ENCODE measurements around the gene TBCD. TPM values are rescaled to one million over a fixed set of nuclear protein-coding genes. Genes with fewer than 3 reads are reported as not detected.
A peak's percentile ranks its signal among the peaks of the same experiment; 100 is the strongest.
"Not testable (repeated sequence)": the region's sequence is repeated elsewhere in the genome, so short reads cannot be mapped to it uniquely, and the experiment has no call there.

The TBCD gene
- total RNA-seq, 2 donors from 2014 or later = 66.5 to 166 TPM

DNA sequence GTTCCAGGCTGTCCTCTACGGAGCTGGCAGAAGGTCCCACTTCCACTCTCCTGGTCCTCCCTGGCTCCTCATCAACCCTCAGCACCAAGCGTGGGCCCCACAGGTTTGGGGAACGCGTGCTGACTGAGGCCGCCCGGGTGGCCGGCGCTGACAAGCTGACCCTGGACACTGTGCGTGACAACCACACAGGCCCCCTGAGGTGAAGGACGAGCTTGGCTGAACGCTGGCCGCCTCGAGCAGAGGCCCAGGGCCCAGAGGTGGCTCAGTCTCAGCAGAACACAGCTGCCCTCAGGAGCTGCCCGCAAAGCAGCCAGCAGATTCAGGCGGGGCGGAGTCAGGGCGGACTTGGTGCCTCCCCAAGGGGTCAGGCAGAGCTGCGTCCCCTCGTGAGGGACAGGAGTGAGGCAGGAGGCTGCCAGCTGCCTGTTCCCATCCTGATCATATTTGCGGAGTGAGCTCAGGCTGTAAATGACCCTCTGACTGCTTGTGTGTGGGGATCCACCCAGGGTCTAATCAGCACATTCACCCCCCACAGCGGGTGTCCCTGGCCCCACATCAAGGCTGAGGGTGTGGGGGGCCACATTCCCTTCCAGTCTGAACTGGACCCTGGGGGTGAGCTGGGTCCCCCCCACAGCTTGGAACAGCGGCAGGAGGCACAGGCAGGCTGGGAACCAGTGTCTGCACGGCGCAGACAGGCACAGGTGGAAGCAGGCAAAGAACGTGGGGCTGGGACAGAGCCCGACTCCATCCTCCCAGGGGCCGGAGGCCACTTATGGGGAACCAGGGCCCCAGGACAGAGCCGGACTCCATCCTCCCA is 222.5 kb downstream of the TBCD start:
- no peaks in the 10 kb centered on the region for H3K27me3 Mint-ChIP-seq
- H3K27ac Mint-ChIP-seq = no peak overlapping the region
- H3K36me3 Mint-ChIP-seq = no peaks in the 10 kb centered on the region
- H3K9me3 Mint-ChIP-seq = no peaks in the 10 kb centered on the region
- no peak for ATAC-seq
- DNase-seq (ENCODE audit: low spot score) = no peak
- peaks cover 10 to 15% of the 10 kb centered on the region in 2 donors for H3K4me1 Mint-ChIP-seq (ENCODE audit: low read depth in 2 of 2)
- no peak overlapping the region for H3K4me3 Mint-ChIP-seq

DNA sequence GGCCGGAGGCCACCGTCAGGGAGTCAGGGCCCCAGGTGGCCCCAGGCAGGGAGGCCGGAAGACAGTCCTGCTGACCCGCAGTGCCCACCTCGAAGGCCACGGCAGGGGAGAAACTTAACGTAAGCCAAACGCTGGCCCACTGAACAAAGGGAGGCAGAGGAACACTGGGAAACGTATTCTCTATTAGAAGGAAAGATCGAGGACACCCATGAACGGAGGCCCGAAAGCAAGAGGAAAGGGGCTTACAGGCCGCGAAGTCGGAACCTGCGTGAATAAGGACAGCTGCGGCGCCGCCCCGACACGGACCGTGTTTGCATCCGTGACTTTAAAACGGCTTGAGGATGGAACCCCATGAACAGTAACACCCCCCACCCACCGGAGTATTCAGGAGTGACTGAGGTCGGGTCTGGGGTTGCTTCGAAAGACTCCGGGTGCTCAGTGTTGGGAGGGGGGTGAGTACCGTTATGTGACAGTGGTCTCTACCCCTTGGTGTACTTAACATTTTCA is 225.2 kb downstream of the TBCD start:
- Mint-ChIP-seq H3K9me3 (no peaks in the 10 kb centered on the region), H3K27me3 (no peaks in the 10 kb centered on the region), H3K27ac (no peak overlapping the region), H3K4me3 (no peak overlapping the region), H3K4me1 (ENCODE audit: low read depth in 2 of 2) (peaks cover 10 to 19% of the 10 kb centered on the region in 2 donors), H3K36me3 (no peaks in the 10 kb centered on the region)
- ATAC-seq (no peak), DNase-seq (ENCODE audit: low spot score) (no peak)

DNA sequence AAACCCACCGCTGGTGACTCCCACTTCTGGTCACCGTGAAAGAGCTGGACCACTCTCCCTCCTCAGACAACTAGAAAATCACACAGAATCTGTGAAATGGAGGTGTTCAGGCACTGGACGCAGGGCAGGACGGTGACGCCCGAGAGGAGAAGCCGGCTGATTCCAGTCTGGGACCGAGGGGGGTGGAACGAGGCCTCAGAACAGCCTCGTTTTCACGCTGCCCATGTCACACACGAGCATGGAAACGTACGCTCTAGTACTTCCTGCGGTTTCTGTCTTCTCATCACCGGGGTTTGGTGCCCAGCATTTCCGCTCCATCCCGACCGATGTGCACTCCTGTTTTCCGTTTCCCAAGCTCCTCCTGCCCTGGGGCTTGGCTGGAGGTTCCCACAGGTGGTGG is 225.7 kb downstream of the TBCD start:
- Mint-ChIP-seq H3K4me1 (ENCODE audit: low read depth in 2 of 2) (peaks cover 10 to 19% of the 10 kb centered on the region in 2 donors), H3K27ac (peak overlapping the region in 1 of 2 donors; percentile 66), H3K36me3 (no peaks in the 10 kb centered on the region), H3K9me3 (no peaks in the 10 kb centered on the region), H3K27me3 (no peaks in the 10 kb centered on the region), H3K4me3 (no peak overlapping the region)
- ATAC-seq = no peak
- DNase-seq (ENCODE audit: low spot score) = no peak

DNA sequence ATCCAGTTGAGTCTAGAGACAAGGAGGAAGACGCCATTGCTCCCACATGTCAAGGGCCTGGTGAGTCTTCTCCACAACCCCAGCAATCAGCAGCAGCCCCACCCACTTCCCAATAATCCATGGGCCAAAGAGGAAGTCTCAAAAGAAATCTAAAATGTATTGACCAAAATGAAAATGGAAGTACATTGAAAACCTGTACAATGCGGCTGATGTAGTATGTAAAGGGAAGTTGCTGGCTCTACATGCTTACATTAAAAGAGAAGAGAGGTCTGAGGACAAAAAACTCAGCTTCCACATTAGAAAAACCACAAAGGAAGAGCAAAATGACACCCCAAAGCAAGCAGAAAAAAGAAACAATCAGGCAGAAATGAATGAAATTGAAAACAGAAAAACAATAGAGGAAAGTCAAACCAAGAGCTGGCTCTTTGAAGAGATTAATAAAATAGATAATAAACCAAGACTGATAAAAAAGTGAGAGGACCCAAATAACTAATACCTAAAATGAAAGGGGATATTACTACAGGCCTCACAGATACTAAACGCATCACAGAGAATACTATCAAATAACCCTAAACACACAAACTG is 227.0 kb downstream of the TBCD start:
- Mint-ChIP-seq H3K9me3 (no peaks in the 10 kb centered on the region), H3K27ac (peak overlapping the region; percentile 48 to 66), H3K27me3 (no peaks in the 10 kb centered on the region), H3K4me1 (ENCODE audit: low read depth in 2 of 2) (peaks cover 13 to 19% of the 10 kb centered on the region in 2 donors), H3K4me3 (peak overlapping the region; percentile 20), H3K36me3 (no peaks in the 10 kb centered on the region)
- DNase-seq (ENCODE audit: low spot score) = no peak
- peak in 1 of 2 donors; percentile 51 for ATAC-seq

DNA sequence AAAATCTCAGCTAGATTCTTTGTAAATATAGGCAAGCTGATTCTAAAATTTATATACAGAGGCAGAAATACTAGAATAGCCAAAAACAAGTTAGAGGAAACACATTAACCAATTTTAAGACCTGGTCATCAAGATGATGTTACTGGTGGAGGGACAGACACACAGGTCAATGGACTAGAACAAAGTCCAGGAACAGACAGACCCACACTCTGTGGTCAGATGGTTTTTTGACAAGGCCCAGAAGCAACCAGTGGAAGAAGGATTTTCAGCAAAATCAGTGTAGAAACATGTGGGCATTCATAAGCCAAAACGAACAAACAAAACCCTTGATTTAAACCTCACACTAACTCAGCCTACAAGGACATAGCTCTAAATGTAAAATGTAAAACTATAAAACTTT is 227.9 kb downstream of the TBCD start:
- DNase-seq (ENCODE audit: low spot score) (no peak), ATAC-seq (no peak)
- no peaks in the 10 kb centered on the region for H3K27me3 Mint-ChIP-seq
- H3K36me3 Mint-ChIP-seq = no peaks in the 10 kb centered on the region
- peak overlapping the region in 1 of 2 donors; percentile 48 for H3K27ac Mint-ChIP-seq
- H3K4me3 Mint-ChIP-seq = no peak overlapping the region
- H3K9me3 Mint-ChIP-seq = no peaks in the 10 kb centered on the region
- peaks cover 19 to 20% of the 10 kb centered on the region in 2 donors for H3K4me1 Mint-ChIP-seq (ENCODE audit: low read depth in 2 of 2)

DNA sequence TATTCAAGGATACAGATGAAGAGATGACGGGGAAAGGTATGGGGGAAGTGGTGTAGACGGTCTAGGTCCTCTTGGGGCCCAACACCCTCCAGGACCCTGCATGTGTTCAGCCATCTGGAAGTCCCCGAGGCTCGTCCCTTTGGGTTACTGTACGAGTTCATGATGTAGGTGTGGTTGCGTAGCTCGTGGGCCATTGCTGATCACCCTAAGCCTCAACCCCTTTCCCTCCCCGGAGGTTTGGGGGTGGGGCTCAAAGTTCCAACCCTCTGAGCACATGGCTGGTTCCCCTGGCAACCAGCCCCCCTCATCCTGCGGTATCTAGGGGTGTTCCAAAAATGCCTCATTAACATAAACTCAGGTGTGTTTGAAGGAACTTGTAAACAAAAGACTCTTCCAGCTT is 228.8 kb downstream of the TBCD start:
- no peak for DNase-seq (ENCODE audit: low spot score)
- Mint-ChIP-seq H3K4me3 (no peak overlapping the region), H3K9me3 (no peaks in the 10 kb centered on the region), H3K36me3 (no peaks in the 10 kb centered on the region), H3K4me1 (ENCODE audit: low read depth in 2 of 2) (peaks cover 23% of the 10 kb centered on the region in 2 donors), H3K27me3 (no peaks in the 10 kb centered on the region), H3K27ac (no peak overlapping the region)
- no peak for ATAC-seq

DNA sequence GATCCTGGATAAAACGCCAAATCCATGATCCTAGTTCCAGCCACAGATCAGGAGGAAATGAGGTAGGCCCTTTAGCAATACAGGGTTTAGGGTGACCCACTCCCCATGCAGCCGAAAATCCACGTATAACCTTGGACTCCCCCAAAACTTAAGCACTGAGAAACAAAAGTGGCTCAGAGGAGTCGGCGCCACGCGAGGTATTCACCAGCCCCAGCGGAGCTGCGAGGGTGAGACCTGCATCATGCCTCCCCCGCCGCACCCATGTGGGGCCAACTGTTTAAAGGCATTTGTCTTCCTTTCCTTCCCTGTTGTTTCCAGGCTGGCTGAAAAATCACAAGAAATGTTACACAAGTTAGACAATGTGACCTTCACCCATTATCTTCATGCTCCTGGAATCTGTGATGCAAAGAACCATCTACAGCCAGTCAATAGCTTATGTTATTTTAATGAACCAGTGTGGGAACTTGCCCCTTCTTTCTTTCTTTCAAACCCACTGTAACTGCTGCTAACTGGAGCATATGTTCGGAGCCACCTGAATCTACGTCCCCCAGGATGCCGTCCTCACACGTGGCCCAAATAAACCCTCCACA is 229.4 kb downstream of the TBCD start:
- peaks cover 27 to 29% of the 10 kb centered on the region in 2 donors for H3K4me1 Mint-ChIP-seq (ENCODE audit: low read depth in 2 of 2)
- H3K27ac Mint-ChIP-seq = no peak overlapping the region
- no peaks in the 10 kb centered on the region for H3K36me3 Mint-ChIP-seq
- no peak for DNase-seq (ENCODE audit: low spot score)
- H3K27me3 Mint-ChIP-seq = no peaks in the 10 kb centered on the region
- no peak for ATAC-seq
- no peak overlapping the region for H3K4me3 Mint-ChIP-seq
- H3K9me3 Mint-ChIP-seq = no peaks in the 10 kb centered on the region

DNA sequence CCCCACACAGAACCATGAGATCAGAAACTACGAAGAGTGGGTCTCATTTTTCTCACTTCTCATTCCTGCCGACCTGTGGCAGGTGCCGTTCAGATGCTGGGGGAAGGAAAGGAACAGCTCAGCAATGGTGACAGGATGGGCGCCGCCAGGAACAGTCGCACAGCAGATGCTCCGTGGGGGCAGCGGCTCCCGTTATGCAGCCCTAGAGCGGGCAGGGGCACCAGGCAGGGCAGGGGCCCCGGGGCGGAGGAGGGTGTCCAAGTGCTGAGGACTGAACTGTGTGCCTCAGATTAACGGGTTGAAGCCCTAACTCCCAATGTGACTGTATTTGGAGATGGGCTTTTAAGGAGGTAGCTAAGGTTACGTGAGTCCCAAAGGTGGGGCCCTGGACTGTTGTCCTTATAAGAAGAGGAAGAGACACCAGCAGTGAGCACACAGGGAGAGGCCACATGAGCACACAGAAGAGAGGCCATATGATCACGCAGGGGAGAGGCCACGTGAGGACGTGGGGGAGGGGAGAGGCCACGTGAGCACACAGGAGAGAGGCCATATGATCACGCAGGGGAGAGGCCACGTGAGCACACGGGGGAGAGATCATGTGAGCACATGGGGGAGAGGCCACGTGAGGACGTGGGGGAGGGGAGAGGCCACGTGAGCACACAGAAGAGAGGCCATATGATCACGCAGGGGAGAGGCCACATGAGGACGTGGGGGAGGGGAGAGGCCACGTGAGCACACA is 231.8 kb downstream of the TBCD start:
- DNase-seq (ENCODE audit: low spot score) = no peak
- Mint-ChIP-seq H3K9me3 (no peaks in the 10 kb centered on the region), H3K36me3 (no peaks in the 10 kb centered on the region), H3K4me1 (ENCODE audit: low read depth in 2 of 2) (peaks cover 29 to 30% of the 10 kb centered on the region in 2 donors), H3K4me3 (no peak overlapping the region), H3K27ac (peak overlapping the region in 1 of 2 donors; percentile 53), H3K27me3 (no peaks in the 10 kb centered on the region)
- ATAC-seq = no peak

DNA sequence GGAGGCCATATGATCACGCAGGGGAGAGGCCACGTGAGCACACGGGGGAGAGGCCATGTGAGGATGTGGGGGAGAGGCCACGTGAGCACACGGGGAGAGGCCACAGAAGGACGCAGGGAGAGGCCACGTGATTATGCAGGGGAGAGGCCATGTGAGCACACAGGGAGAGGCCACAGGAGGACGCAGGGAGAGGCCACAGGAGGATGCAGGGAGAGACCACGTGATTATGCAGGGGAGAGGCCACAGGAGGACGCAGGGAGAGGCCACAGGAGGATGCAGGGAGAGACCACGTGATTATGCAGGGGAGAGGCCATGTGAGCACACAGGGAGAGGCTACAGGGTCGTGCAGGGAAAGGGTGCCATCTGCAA is 232.4 kb downstream of the TBCD start:
- H3K4me3 Mint-ChIP-seq; H3K36me3 Mint-ChIP-seq; DNase-seq (ENCODE audit: low spot score); H3K27ac Mint-ChIP-seq; H3K9me3 Mint-ChIP-seq; ATAC-seq; H3K27me3 Mint-ChIP-seq: not testable (repeated sequence)
- peaks cover 23 to 25% of the 10 kb centered on the region in 2 donors for H3K4me1 Mint-ChIP-seq (ENCODE audit: low read depth in 2 of 2)

DNA sequence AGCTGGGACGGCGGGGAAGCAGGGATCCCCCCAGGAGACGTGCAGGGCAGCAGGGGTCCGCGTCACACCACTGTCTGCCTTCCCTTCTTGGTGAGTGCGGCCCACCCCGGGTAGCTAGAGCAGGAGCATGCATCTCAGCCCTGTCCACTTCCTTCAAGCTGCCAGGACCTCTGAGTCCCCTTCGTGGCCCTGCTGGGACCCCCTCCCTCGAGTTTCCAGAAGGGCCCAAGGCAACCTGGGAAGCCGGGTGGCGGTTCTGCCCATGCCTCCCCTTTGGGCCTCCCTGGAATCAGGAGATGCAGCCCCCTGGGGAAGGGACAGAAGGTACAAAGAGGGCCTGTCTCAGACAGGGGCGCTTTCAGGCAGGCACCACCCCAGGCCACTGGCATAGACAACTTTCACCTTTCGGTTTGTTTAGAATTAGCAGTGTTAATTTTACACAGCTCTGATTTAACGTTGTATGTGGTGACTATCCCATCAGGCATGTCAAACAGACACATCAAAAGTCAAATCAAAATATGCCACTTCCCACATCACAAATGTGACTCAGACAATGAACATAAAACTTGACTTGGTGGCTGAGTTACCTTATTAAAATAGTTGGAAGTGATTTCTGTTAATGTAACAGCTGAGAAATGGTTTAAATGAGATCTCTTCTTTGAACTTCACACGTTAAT is 233.0 kb downstream of the TBCD start:
- no peak overlapping the region for H3K27ac Mint-ChIP-seq
- DNase-seq (ENCODE audit: low spot score) (no peak), ATAC-seq (no peak)
- peaks cover 18 to 23% of the 10 kb centered on the region in 2 donors for H3K4me1 Mint-ChIP-seq (ENCODE audit: low read depth in 2 of 2)
- H3K9me3 Mint-ChIP-seq = no peaks in the 10 kb centered on the region
- no peaks in the 10 kb centered on the region for H3K27me3 Mint-ChIP-seq
- H3K36me3 Mint-ChIP-seq = no peaks in the 10 kb centered on the region
- no peak overlapping the region for H3K4me3 Mint-ChIP-seq

DNA sequence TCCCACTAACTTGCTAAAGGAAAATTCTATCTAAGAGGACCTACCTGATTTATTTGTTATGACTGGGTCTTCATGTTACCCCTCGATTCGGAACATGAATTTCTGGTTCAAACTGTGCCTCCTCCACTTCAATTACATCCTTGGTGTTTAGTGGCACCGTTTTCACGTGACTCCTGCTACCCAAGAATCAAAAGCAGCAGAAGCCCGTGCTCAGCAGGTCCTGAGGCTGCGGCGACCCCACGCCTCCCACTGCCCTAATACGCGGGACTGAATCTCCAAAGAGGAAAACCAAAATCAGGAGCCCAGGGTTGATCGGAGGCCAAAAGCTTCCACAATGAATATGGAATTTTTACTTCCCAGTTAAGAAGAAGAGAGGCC is 233.6 kb downstream of the TBCD start:
- Mint-ChIP-seq H3K9me3 (no peaks in the 10 kb centered on the region), H3K27me3 (no peaks in the 10 kb centered on the region), H3K4me3 (no peak overlapping the region), H3K27ac (no peak overlapping the region), H3K4me1 (ENCODE audit: low read depth in 2 of 2) (peaks cover 18 to 23% of the 10 kb centered on the region in 2 donors), H3K36me3 (no peaks in the 10 kb centered on the region)
- ATAC-seq (no peak), DNase-seq (ENCODE audit: low spot score) (no peak)

DNA sequence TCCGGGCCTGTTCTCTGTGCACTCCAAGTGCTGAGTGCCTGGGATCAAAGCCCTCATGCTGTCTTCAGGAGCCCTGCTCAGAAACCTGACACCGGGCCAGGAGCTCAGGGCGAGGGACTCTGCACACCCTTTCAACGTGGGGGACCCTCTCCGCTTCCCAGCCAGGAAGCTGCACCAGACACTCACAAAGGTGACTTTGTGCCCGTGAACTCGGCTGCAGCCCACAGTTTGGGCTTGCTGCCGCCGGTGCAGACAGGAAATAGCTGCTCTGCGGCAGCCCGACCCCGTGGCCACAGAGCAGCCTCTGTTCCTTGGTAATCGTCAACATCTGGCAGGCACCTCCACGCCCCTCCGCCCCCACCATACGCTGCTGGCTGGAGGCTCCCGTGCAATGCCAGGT is 234.1 kb downstream of the TBCD start:
- Mint-ChIP-seq H3K36me3 (no peaks in the 10 kb centered on the region), H3K9me3 (no peaks in the 10 kb centered on the region), H3K4me3 (peak overlapping the region; percentile 54), H3K27ac (peak overlapping the region in 1 of 2 donors; percentile 23), H3K27me3 (no peaks in the 10 kb centered on the region), H3K4me1 (ENCODE audit: low read depth in 2 of 2) (peaks cover 18 to 23% of the 10 kb centered on the region in 2 donors)
- ATAC-seq = peak; percentile 88 to 92
- DNase-seq (ENCODE audit: low spot score) = no peak

DNA sequence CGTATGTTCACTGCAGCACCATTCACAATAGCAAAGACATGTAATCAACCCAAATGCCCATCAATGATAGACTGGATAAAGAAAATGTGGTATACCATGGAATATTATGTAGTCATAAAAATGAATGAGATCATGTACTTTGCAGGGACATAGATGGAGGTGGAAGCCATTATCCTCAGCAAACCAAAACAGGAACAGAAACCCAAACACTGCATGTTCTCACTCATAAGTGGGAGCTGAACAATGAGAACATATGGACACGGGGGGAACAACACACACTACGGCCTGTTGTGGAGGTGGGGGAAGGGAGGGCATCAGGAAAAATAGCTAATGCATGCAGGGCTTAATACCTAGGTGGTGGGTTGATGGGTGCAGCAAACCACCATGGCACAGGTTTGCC is 237.2 kb downstream of the TBCD start:
- H3K27me3 Mint-ChIP-seq; DNase-seq (ENCODE audit: low spot score); ATAC-seq; H3K4me3 Mint-ChIP-seq; H3K27ac Mint-ChIP-seq; H3K9me3 Mint-ChIP-seq: not testable (repeated sequence)
- peaks cover 18 to 21% of the 10 kb centered on the region in 2 donors for H3K4me1 Mint-ChIP-seq (ENCODE audit: low read depth in 2 of 2)
- H3K36me3 Mint-ChIP-seq = peaks cover 26% of the 10 kb centered on the region

Measured in natural killer cell treated with Interleukin-12 subunit alpha and Interleukin-12 subunit beta and Interleukin-15 and Interleukin-18, amount 100 ng/mL, for 72 hours (primary cell).